ENCODE data around the gene MYL4. TPM values are rescaled to one million over a fixed set of nuclear protein-coding genes. Genes with fewer than 3 reads are reported as not detected.

Gene MYL4
- polyA plus RNA-seq, 1 of the 3 experiments (the other 2 are of a cell fraction), result not detected

GRCh38 chr17:47225436-47225858 lies 16.3 kb downstream of the MYL4 start (continued):
- TF ChIP-seq EP300 (IDR thresholded peaks at IDR 0.05; ENCODE audit: borderline replicate concordance in 1 of 2, low read depth in 1 of 2, low read length in 1 of 2) (peak in 1 of 2 experiments; percentile 48; a peak in 1 of 4 replicates), NRF1 (IDR thresholded peaks at IDR 0.05; ENCODE audit: low read depth, low read length) (no peak), MAX (IDR thresholded peaks at IDR 0.05; ENCODE audit: low read depth) (no peak), POLR2AphosphoS5 (IDR thresholded peaks at IDR 0.05; ENCODE audit: low read depth, low read length) (no peak), GABPA (IDR thresholded peaks at IDR 0.05; ENCODE audit: low read depth) (no peak), JUND (IDR thresholded peaks at IDR 0.05) (no peak; the same call in 1 of the 2 replicates), GATA2 (CRISPR knock-in tag; IDR thresholded peaks at IDR 0.05) (no peak), NFIC (IDR thresholded peaks at IDR 0.05; ENCODE audit: borderline replicate concordance) (peak; percentile 90), TCF12 (IDR thresholded peaks at IDR 0.05) (peak; percentile 73), IRF3 (IDR thresholded peaks at IDR 0.05; ENCODE audit: low read depth, low read length) (no peak)

GRCh38 chr17:47225911-47226688 lies 17.0 kb downstream of the MYL4 start:
- Histone ChIP-seq H3K27ac (ENCODE audit: low read depth in 2 of 2, low read length in 1 of 2) (peak overlapping the region in 1 of 2 experiments; percentile 76; a peak in 3 of 4 replicates), H3K9me2 (no peaks in the 10 kb centered on the region)
- TF ChIP-seq CHD2 (IDR thresholded peaks at IDR 0.05; ENCODE audit: low read length, partially characterized antibody) (no peak), JUND (IDR thresholded peaks at IDR 0.05) (no peak), NFIC (IDR thresholded peaks at IDR 0.05; ENCODE audit: borderline replicate concordance) (no peak), NRF1 (IDR thresholded peaks at IDR 0.05; ENCODE audit: low read depth, low read length) (no peak), MXI1 (IDR thresholded peaks at IDR 0.05; ENCODE audit: low read depth, low read length) (no peak), TCF12 (IDR thresholded peaks at IDR 0.05) (no peak), EZH2phosphoT487 (IDR thresholded peaks at IDR 0.05; ENCODE audit: borderline replicate concordance, low read depth) (no peak), YY1 (IDR thresholded peaks at IDR 0.05; ENCODE audit: low read depth) (no peak), FOXJ3 (CRISPR knock-in tag; IDR thresholded peaks at IDR 0.05) (no peak), TEAD4 (IDR thresholded peaks at IDR 0.05; ENCODE audit: borderline replicate concordance, insufficient read depth) (no peak), GABPA (IDR thresholded peaks at IDR 0.05; ENCODE audit: low read depth) (no peak), IRF3 (IDR thresholded peaks at IDR 0.05; ENCODE audit: low read depth, low read length) (no peak), TAF1 (IDR thresholded peaks at IDR 0.05; ENCODE audit: borderline replicate concordance, low read depth, low read length) (no peak), ZBTB33 (IDR thresholded peaks at IDR 0.05; ENCODE audit: borderline replicate concordance, low read depth) (no peak), USF1 (IDR thresholded peaks at IDR 0.05; ENCODE audit: borderline replicate concordance, low read depth) (no peak), CTCF (IDR thresholded peaks at IDR 0.05) (no peak), FOSL2 (IDR thresholded peaks at IDR 0.05; ENCODE audit: borderline replicate concordance, low read depth) (no peak), EP300 (IDR thresholded peaks at IDR 0.05; ENCODE audit: borderline replicate concordance in 1 of 2, low read depth in 1 of 2, low read length in 1 of 2) (no peak)

More at GRCh38 chr17:47225911-47226688, 17.0 kb downstream of the MYL4 start:
- CTCF ChIA-PET, result interaction anchor here (0.7 to 8.6 kb wide), 4 partner anchors 41 to 390 kb away, joined by 3 to 57 read pairs (median 3); no protein-coding TSS in a partner anchor
- Histone ChIP-seq H3K4me1 (ENCODE audit: control insufficient read depth in 1 of 2, insufficient read depth in 2 of 2, low read depth in 1 of 2, low read length in 1 of 2) (peaks cover 5 to 17% of the 10 kb centered on the region in 2 experiments; a peak in 2 of 4 replicates), H3K36me3 (replicated peaks in 1 of 2; ENCODE audit: control insufficient read depth in 1 of 2, insufficient read depth in 2 of 2, low read length in 1 of 2) (no peaks in the 10 kb centered on the region), H3K27me3 (ENCODE audit: insufficient read depth) (no peaks in the 10 kb centered on the region), H3K9ac (0 out of 2 replicates have a peak overlapping the region, but pooled peaks have one; percentile 26), H3F3A (replicated peaks; ENCODE audit: insufficient read depth) (peaks cover 15% of the 10 kb centered on the region), H3K4me3 (ENCODE audit: low read depth in 2 of 2, low read length in 1 of 2) (no peak overlapping the region), H2AFZ (ENCODE audit: low read depth) (peak overlapping the region; percentile 79), H3K4me2 (peak overlapping the region; percentile 42), H4K20me1 (ENCODE audit: insufficient read depth) (no peaks in the 10 kb centered on the region), H3K79me2 (ENCODE audit: insufficient read depth) (no peaks in the 10 kb centered on the region), H3K9me3 (no peaks in the 10 kb centered on the region)
- 96% methylated on average over 2 of the region's 2 CpGs for WGBS (ENCODE audit: low lambda C conversion rate)
- DNase-seq, result no peak
- POLR2A ChIA-PET, result no interaction called here
